T-cell (primary cell): Measurements from ENCODE around the gene TSSK6. TPM values are rescaled to one million over a fixed set of nuclear protein-coding genes. Genes with fewer than 3 reads are reported as not detected.

Experiments used
- ATAC-seq, 4 experiments: fragments of 200-7000 bp in 3 of 4; fragments of 150-1000 bp in 1 of 4; cut with Tn5 transposase; replicated peaks in 1 of 4; 1 replicate in 3 of 4; 2 replicates in 1 of 4; pipeline ENCODE4 v1.10.0; 2021; ENCODE audit warnings: moderate library complexity in 3 of 4, mild to moderate bottlenecking in 2 of 4, moderate number of reproducible peaks in 1 of 4
- CTCF ChIA-PET, 2 donors: fragments of 300-600 bp; sonication (Branson Sonifier 250); formaldehyde crosslinking; loops; one replicate each; lab custom pipeline; 2022; ENCODE audit warnings: antibody characterized with exemption in 2 of 2; lab: Charles Lee
- POLR2A ChIA-PET, 2 donors: fragments of 300-600 bp; sonication (Branson Sonifier 250); formaldehyde crosslinking; loops; one replicate each; lab custom pipeline; 2022; ENCODE audit warnings: antibody characterized with exemption in 2 of 2; lab: Charles Lee
- DNase-seq, 35 experiments: peaks; one replicate each; pipeline versions ENCODE4 v3.0.0 to v3.0.0-alpha.2; 2013 to 2023
- H3K27ac ChIP-seq: one replicate; pipeline ENCODE4 v1.5.1; 2013; ENCODE audit warnings: low read length
- H3K27me3 ChIP-seq, 2 experiments: replicated peaks in 1 of 2; 1 replicate in 1 of 2; 2 replicates in 1 of 2; pipeline versions ENCODE4 v1.6.1 to v1.7.0; 2013; ENCODE audit warnings: low read length in 1 of 2, mixed read lengths in 1 of 2; ENCODE audit not compliant: control insufficient read depth in 2 of 2, insufficient read depth in 2 of 2; ENCODE audit errors: extremely low read depth in 1 of 2
- H3K36me3 ChIP-seq, 2 donors: 1 replicate in 1 of 2; 2 replicates in 1 of 2; pipeline versions ENCODE4 v1.6.1 to v1.7.0; 2013; ENCODE audit warnings: low read length in 1 of 2; ENCODE audit not compliant: control insufficient read depth in 2 of 2, insufficient read depth in 1 of 2; ENCODE audit errors: extremely low read depth in 1 of 2
- H3K4me1 ChIP-seq, 2 experiments: 1 replicate in 1 of 2; 2 replicates in 1 of 2; pipeline versions ENCODE4 v1.6.1 to v1.7.0; 2013; ENCODE audit warnings: low read length in 2 of 2, mixed read lengths in 1 of 2; ENCODE audit not compliant: insufficient read depth in 2 of 2, control insufficient read depth in 1 of 2; ENCODE audit errors: extremely low read depth in 1 of 2
- H3K4me3 ChIP-seq, 2 donors: 1 replicate in 1 of 2; 2 replicates in 1 of 2; pipeline versions ENCODE4 v1.5.1 to v1.7.0; 2013; ENCODE audit warnings: mild to moderate bottlenecking in 2 of 2, low read length in 1 of 2, moderate library complexity in 1 of 2; ENCODE audit not compliant: control insufficient read depth in 1 of 2; ENCODE audit errors: extremely low read depth in 1 of 2
- H3K9me3 ChIP-seq: 2 replicates; pipeline ENCODE4 v1.7.0; 2013
- H3K27ac Mint-ChIP-seq, 2 donors: one replicate each; pipeline ENCODE4 v1.8.0; 2020 to 2021; ENCODE audit warnings: mild to moderate bottlenecking in 2 of 2, mixed read lengths in 2 of 2
- H3K27me3 Mint-ChIP-seq, 2 donors: one replicate each; pipeline ENCODE4 v1.8.0; 2021 to 2022; ENCODE audit warnings: mixed read lengths in 2 of 2
- H3K36me3 Mint-ChIP-seq: one replicate; pipeline ENCODE4 v1.8.0; 2021; ENCODE audit warnings: mixed read lengths
- H3K4me1 Mint-ChIP-seq, 3 donors: one replicate each; pipeline ENCODE4 v1.8.0; 2020 to 2022; ENCODE audit warnings: mixed read lengths in 3 of 3, mild to moderate bottlenecking in 1 of 3
- H3K4me3 Mint-ChIP-seq, 3 donors: one replicate each; pipeline ENCODE4 v1.8.0; 2020 to 2022; ENCODE audit warnings: mild to moderate bottlenecking in 3 of 3, mixed read lengths in 3 of 3, moderate library complexity in 3 of 3
- H3K9me3 Mint-ChIP-seq, 3 donors: one replicate each; pipeline ENCODE4 v1.8.0; 2020 to 2022; ENCODE audit warnings: mixed read lengths in 3 of 3
- WGBS: methylation state at CpG from one replicate; pipeline ENCODE4 v1.1.5; 2013; ENCODE audit warnings: missing lambda C conversion rate; ENCODE audit not compliant: insufficient coverage; 5-methylcytosine and 5-hydroxymethylcytosine counted together
- total RNA-seq, 35 experiments: library from RNA in 6 of 35; stranded (reverse) in 6 of 35; fragments of 120-200 nt in 1 of 35; gene quantifications; one replicate each; pipeline versions ENCODE4 v1.2.1 to v1.2.4 and lab custom pipeline; 2013 to 2026

Gene TSSK6
- total RNA-seq, 5 donors from 2014 or later (not counting 1 experiment from before 2014, with no cell fraction given): 3.9 to 13.0 (median 11.0) TPM

DNA sequence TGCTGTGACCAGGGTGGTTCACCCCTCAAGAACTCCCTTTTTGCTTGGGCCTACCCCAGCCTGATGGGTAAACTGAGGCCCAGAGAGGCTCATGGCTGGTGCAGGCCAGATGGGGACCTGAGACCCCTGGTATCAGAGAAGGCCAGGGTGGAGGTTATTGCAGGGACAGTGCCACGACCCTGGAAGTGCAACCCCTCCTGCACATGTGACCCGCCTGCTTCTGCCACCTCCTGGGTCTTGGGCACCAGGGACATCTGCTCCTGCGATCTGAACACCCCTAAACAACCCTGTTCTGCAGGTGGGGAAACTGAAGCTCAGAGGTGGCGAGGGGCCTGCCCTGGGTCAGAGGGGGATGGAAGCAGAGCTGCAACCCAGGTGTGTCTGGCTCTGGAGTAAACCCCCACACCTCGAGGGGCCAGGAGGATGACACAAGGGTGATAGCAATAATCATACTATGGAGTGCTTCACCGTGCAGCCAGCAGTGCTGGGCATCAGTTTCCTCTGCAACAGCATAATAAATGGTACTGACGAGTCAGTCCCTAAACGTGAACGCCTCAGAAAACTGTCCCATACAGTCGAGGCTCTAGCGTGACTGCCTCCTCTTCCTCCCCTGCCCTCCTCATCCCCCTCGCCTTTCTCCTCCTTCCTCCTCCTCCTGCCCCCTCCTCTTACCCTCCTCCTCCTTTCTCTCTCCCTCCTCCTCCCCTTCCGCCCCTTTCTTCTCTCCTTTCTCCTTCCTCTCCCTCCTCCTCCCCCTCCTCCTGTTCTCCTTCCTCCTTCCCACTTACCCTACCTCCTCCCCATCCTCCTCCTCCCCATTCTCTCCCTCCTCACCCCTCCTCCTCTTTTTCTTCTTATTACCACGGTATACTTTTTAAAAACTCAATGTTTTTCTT is 17.7 kb upstream of the TSSK6 start:
- H3K27ac Mint-ChIP-seq: peak overlapping the region in 1 of 2 donors; percentile 55
- no peak for DNase-seq

DNA sequence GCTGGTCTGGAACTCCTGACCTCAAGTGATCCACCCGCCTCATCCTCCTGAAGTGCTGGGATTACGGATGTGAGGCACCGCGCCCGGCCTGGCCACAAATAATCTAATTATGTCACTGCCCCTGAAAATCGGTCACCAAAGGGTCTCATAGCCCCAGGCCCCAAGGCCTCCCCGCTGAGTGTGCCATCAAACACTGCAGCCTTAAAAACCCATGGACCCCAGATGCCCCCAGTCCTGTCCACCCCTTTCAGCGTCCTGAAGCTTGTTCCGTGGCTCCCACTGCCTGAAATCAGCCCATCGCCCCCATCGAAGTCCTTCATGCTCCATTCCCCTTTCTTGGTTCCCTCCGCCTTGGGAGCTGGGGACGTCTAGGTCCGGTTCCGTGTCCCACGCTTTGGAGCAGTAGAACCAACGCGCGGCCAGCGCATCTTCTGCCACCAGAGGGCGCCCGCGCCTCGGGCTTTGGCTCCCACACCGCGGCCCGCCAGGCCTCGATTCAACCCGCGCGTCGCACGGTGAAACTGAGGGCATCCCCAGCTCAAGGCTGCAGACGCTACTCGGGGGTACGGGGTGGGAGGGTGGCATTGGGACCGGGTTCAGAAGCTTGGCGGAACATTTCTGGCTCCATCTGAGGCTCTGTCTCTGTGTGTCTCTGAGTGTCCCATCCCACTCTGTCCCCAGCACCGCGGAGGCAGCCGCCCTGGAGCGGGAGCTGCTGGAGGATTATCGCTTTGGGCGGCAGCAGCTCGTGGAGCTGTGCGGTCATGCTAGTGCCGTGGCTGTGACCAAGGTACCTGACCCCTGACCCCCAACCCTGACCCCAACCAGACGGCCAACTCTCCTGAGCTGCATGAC is 16.8 kb upstream of the TSSK6 start:
- H3K27ac ChIP-seq: no peak overlapping the region
- peaks cover 0 to 2% of the 10 kb centered on the region in 2 donors for H3K27me3 Mint-ChIP-seq
- no peak overlapping the region for H3K4me3 ChIP-seq
- no peaks in the 10 kb centered on the region for H3K9me3 Mint-ChIP-seq
- ATAC-seq: peak; percentile 83 to 87 (median 86)
- ChIA-PET CTCF (interaction anchor here (0.6 to 2.2 kb wide), 16 partner anchors 9 to 443 kb away, joined by 3 to 10 read pairs (median 6); partner anchors contain the start of genes GMIP (in 1 of the 2) and NDUFA13 (in 1 of the 2)), POLR2A (interaction anchor here (0.5 to 0.6 kb wide), 3 partner anchors 231 to 398 kb away, joined by 3 to 10 read pairs (median 3); no protein-coding TSS in a partner anchor)
- peak; percentile 52 to 92 (median 81) for DNase-seq
- no peaks in the 10 kb centered on the region for H3K9me3 ChIP-seq
- H3K27me3 ChIP-seq: no peaks in the 10 kb centered on the region
- peaks cover 0 to 15% of the 10 kb centered on the region in 2 experiments for H3K4me1 ChIP-seq
- peaks cover 9 to 25% (median 12%) of the 10 kb centered on the region in 3 donors for H3K4me1 Mint-ChIP-seq
- peaks cover 3% of the 10 kb centered on the region for H3K36me3 Mint-ChIP-seq
- H3K27ac Mint-ChIP-seq: peak overlapping the region; percentile 71 to 84
- WGBS: 29% methylated on average over 40 of the region's 48 CpGs
- H3K36me3 ChIP-seq: peaks cover 10 to 20% of the 10 kb centered on the region in 2 donors
- H3K4me3 Mint-ChIP-seq: no peak overlapping the region

More for the DNA sequence above, 17.7 kb upstream of the TSSK6 start:
- peaks cover 13 to 31% (median 16%) of the 10 kb centered on the region in 3 donors for H3K4me1 Mint-ChIP-seq
- H3K27me3 Mint-ChIP-seq: peaks cover 0 to 2% of the 10 kb centered on the region in 2 donors
- peaks cover 3% of the 10 kb centered on the region for H3K36me3 Mint-ChIP-seq
- no peak overlapping the region for H3K4me3 Mint-ChIP-seq
- ATAC-seq: peak in 1 of 4 experiments; percentile 14
- 75% methylated on average over 11 of the region's 14 CpGs for WGBS
- peaks cover 5 to 11% of the 10 kb centered on the region in 2 donors for H3K36me3 ChIP-seq
- ChIA-PET POLR2A (no interaction called here), CTCF (interaction anchor here (0.6 to 2.2 kb wide), 11 partner anchors 17 to 335 kb away, joined by 3 to 10 read pairs (median 6); partner anchors contain the start of genes GMIP (in 1 of the 2) and NDUFA13 (in 1 of the 2))
- H3K4me1 ChIP-seq: peaks cover 0 to 23% of the 10 kb centered on the region in 2 experiments
- no peaks in the 10 kb centered on the region for H3K9me3 Mint-ChIP-seq
- peaks cover 0 to 5% of the 10 kb centered on the region in 2 experiments for H3K27me3 ChIP-seq
- no peak overlapping the region for H3K4me3 ChIP-seq
- H3K27ac ChIP-seq: no peak overlapping the region
- no peaks in the 10 kb centered on the region for H3K9me3 ChIP-seq

GRCh38 chr19:19530889-19531288 is 15.5 kb upstream of the TSSK6 start:
- peak overlapping the region in 1 of 2 donors; percentile 70 for H3K27ac Mint-ChIP-seq
- WGBS: 86% methylated on average over 4 of the region's 4 CpGs
- no peak overlapping the region for H3K4me3 Mint-ChIP-seq
- ATAC-seq: no peak
- POLR2A ChIA-PET: interaction anchor here in 1 of 2 donors (0.6 kb wide), 2 partner anchors 43 to 1974 kb away, joined by 5 to 11 read pairs; partner anchors contain the start of gene ZNF429
- peaks cover 0 to 14% of the 10 kb centered on the region in 2 experiments for H3K4me1 ChIP-seq
- H3K4me3 ChIP-seq: no peak overlapping the region
- H3K27me3 Mint-ChIP-seq: no peaks in the 10 kb centered on the region
- peaks cover 3% of the 10 kb centered on the region for H3K36me3 Mint-ChIP-seq
- DNase-seq: no peak
- H3K36me3 ChIP-seq: peaks cover 13 to 32% of the 10 kb centered on the region in 2 donors
- H3K9me3 ChIP-seq: no peaks in the 10 kb centered on the region
- H3K27ac ChIP-seq: no peak overlapping the region
- H3K4me1 Mint-ChIP-seq: peaks cover 7 to 20% (median 9%) of the 10 kb centered on the region in 3 donors
- CTCF ChIA-PET: interaction anchor here in 1 of 2 donors (0.6 to 0.7 kb wide), 2 partner anchors 22 to 92 kb away, joined by 3 to 4 read pairs; no protein-coding TSS in a partner anchor
- no peaks in the 10 kb centered on the region for H3K9me3 Mint-ChIP-seq
- H3K27me3 ChIP-seq: no peaks in the 10 kb centered on the region

DNA sequence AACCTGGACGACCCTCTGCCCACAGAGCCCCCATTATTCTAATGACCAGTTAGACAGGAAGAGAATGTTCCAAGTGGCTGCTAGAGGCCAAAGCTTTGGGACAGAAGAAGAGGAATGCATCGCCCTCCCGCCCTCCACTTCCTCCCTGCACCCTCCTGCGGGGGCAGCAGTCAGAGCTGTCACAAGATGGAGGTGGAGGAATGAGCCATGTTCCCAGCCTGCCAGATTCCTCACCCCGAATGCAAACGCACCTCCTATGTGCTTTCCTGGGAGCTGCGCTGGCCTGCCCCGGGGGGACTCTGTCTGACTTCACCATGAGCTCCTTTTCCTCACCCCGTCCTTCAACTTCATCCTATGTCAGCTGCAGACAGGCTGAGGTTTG is 15.1 kb upstream of the TSSK6 start:
- H3K27ac ChIP-seq: no peak overlapping the region
- no peaks in the 10 kb centered on the region for H3K27me3 Mint-ChIP-seq
- DNase-seq (no peak), ATAC-seq (no peak)
- peaks cover 0 to 17% of the 10 kb centered on the region in 2 experiments for H3K4me1 ChIP-seq
- 93% methylated on average over 4 of the region's 9 CpGs for WGBS
- no peaks in the 10 kb centered on the region for H3K27me3 ChIP-seq
- H3K27ac Mint-ChIP-seq: no peak overlapping the region
- ChIA-PET POLR2A (interaction anchor here in 1 of 2 donors (0.6 kb wide), 1 partner anchor 940 kb away, joined by 5 read pairs; no protein-coding TSS in a partner anchor), CTCF (no interaction called here)
- H3K36me3 ChIP-seq: peaks cover 17 to 35% of the 10 kb centered on the region in 2 donors
- peaks cover 3% of the 10 kb centered on the region for H3K36me3 Mint-ChIP-seq
- no peak overlapping the region for H3K4me3 Mint-ChIP-seq
- no peaks in the 10 kb centered on the region for H3K9me3 ChIP-seq
- no peaks in the 10 kb centered on the region for H3K9me3 Mint-ChIP-seq
- no peak overlapping the region for H3K4me3 ChIP-seq
- H3K4me1 Mint-ChIP-seq: peaks cover 7 to 20% (median 9%) of the 10 kb centered on the region in 3 donors

DNA sequence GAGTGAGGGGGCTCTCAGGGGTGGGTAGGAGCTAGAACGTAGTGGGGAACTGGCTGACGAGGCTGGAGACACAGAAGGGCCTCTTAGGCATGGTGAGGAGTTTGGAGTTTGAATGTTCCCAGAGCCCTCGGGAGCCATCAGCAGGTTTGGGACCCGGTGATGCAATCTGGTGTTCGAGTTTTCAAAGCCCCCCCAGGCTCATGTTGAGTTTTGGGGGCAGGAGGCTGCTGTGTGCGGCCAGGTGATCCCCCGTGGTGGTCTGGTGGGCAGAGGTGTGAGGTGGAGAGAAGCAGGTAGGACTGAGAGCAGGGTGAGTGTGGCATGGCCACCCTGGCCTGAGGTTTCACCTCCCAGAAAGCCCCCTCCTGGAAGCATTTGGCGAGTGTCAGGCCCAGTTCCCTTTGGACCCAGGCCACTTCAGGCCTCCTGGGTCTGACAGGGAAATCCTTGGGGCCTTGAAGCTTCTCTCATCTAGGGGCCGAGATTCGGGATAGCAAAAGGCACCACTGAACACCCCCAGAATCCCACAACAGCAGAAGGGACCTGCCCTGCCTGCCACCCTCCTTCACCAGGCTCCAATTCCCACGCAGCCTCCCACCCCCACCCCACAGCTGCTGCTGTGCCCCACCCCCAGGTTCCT is 14.6 kb upstream of the TSSK6 start:
- POLR2A ChIA-PET: interaction anchor here in 1 of 2 donors (0.6 kb wide), 1 partner anchor 940 kb away, joined by 5 read pairs; no protein-coding TSS in a partner anchor
- CTCF ChIA-PET: interaction anchor here in 1 of 2 donors (0.7 kb wide), 1 partner anchor 364 kb away, joined by 7 read pairs; no protein-coding TSS in a partner anchor
- Mint-ChIP-seq H3K4me1 (peaks cover 7 to 20% (median 9%) of the 10 kb centered on the region in 3 donors), H3K9me3 (no peaks in the 10 kb centered on the region), H3K4me3 (no peak overlapping the region), H3K27me3 (no peaks in the 10 kb centered on the region), H3K27ac (peak overlapping the region in 1 of 2 donors; percentile 39), H3K36me3 (peaks cover 3% of the 10 kb centered on the region)
- ATAC-seq (no peak), DNase-seq (no peak)
- Histone ChIP-seq H3K36me3 (peaks cover 17 to 38% of the 10 kb centered on the region in 2 donors), H3K4me1 (peaks cover 0 to 17% of the 10 kb centered on the region in 2 experiments), H3K27me3 (no peaks in the 10 kb centered on the region), H3K4me3 (no peak overlapping the region), H3K9me3 (no peaks in the 10 kb centered on the region), H3K27ac (no peak overlapping the region)
- 90% methylated on average over 10 of the region's 11 CpGs for WGBS
